Endothelial cell (in vitro differentiated cells): ENCODE results near the gene RHBDF2. TPM values are rescaled to one million over a fixed set of nuclear protein-coding genes. Genes with fewer than 3 reads are reported as not detected.

Experiments used
- DNase-seq: peaks from one replicate; pipeline ENCODE4 v3.0.0; 2021; ENCODE audit warnings: low spot score
- H3K27ac Mint-ChIP-seq: one replicate; pipeline ENCODE4 v1.8.0; 2021; ENCODE audit warnings: mixed read lengths, inconsistent platforms; ENCODE audit not compliant: unreplicated experiment
- H3K27me3 Mint-ChIP-seq: one replicate; pipeline ENCODE4 v1.8.0; 2021; ENCODE audit warnings: mild to moderate bottlenecking, moderate library complexity, mixed read lengths, inconsistent platforms; ENCODE audit not compliant: unreplicated experiment
- H3K36me3 Mint-ChIP-seq: one replicate; pipeline ENCODE4 v1.8.0; 2021; ENCODE audit warnings: mild to moderate bottlenecking, low read depth, mixed read lengths, inconsistent platforms; ENCODE audit not compliant: unreplicated experiment
- H3K4me1 Mint-ChIP-seq: one replicate; pipeline ENCODE4 v1.8.0; 2021; ENCODE audit warnings: mild to moderate bottlenecking, mixed read lengths, inconsistent platforms; ENCODE audit not compliant: unreplicated experiment
- H3K4me3 Mint-ChIP-seq: one replicate; pipeline ENCODE4 v1.8.0; 2021; ENCODE audit warnings: mild to moderate bottlenecking, mixed read lengths, inconsistent platforms; ENCODE audit not compliant: unreplicated experiment
- H3K9me3 Mint-ChIP-seq: one replicate; pipeline ENCODE4 v1.8.0; 2021; ENCODE audit warnings: mixed read lengths, inconsistent platforms; ENCODE audit not compliant: unreplicated experiment
- total RNA-seq: library from RNA; stranded (reverse); fragmentation: NEBNext Ultra II Directional; extraction: Animal tissue kit (Norgen Biotek cat#: 25700); gene quantifications from one replicate; pipeline ENCODE4 v1.2.1, GENCODE V29; 2021; ENCODE audit not compliant: unreplicated experiment
- TF ChIP-seq, protein P1 (sequence below): fragments of 200-600 bp; sonication (generic); IDR thresholded peaks from one replicate; pipeline ENCODE4 v1.5.0; 2021; ENCODE audit warnings: antibody characterized with exemption; ENCODE audit not compliant: unreplicated experiment

RHBDF2 gene
- total RNA-seq, 1 donor from 2014 or later, result 39.3 TPM

- peak overlapping the region; percentile 77 for H3K27ac Mint-ChIP-seq
These were observed 68.4 kb downstream of the RHBDF2 start for GRCh38 chr17:76432712-76433336.

DNA sequence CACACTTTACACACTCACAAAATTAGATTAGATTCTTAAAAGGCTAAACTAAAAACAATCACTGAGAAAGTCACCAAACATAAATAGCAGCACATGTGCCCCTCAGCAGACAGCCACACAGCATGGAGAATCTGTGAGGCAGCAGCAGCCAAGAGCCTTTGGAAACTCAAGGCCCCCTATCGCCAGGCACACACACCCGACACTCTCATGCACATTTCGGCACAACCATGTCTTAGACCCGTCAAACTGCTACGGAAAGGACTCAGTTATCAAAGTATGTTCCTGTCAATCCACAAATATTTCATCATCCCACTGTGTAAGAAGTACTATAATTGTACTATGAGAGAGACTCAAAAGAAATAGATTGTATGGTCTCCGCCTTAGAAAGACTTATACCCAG is 69.2 kb downstream of the RHBDF2 start:
- H3K36me3 Mint-ChIP-seq, result peaks cover 3% of the 10 kb centered on the region
- H3K4me3 Mint-ChIP-seq, result no peak overlapping the region
- TF ChIP-seq, protein P1, sequence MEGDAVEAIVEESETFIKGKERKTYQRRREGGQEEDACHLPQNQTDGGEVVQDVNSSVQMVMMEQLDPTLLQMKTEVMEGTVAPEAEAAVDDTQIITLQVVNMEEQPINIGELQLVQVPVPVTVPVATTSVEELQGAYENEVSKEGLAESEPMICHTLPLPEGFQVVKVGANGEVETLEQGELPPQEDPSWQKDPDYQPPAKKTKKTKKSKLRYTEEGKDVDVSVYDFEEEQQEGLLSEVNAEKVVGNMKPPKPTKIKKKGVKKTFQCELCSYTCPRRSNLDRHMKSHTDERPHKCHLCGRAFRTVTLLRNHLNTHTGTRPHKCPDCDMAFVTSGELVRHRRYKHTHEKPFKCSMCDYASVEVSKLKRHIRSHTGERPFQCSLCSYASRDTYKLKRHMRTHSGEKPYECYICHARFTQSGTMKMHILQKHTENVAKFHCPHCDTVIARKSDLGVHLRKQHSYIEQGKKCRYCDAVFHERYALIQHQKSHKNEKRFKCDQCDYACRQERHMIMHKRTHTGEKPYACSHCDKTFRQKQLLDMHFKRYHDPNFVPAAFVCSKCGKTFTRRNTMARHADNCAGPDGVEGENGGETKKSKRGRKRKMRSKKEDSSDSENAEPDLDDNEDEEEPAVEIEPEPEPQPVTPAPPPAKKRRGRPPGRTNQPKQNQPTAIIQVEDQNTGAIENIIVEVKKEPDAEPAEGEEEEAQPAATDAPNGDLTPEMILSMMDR, result no peak
- H3K4me1 Mint-ChIP-seq, result peaks cover 50% of the 10 kb centered on the region
- DNase-seq, result no peak
- no peak overlapping the region for H3K27ac Mint-ChIP-seq
- no peaks in the 10 kb centered on the region for H3K9me3 Mint-ChIP-seq
- H3K27me3 Mint-ChIP-seq, result no peaks in the 10 kb centered on the region

More at GRCh38 chr17:76432712-76433336, 68.4 kb downstream of the RHBDF2 start:
- Mint-ChIP-seq H3K4me1 (peaks cover 41% of the 10 kb centered on the region), H3K27me3 (no peaks in the 10 kb centered on the region), H3K4me3 (no peak overlapping the region), H3K9me3 (no peaks in the 10 kb centered on the region), H3K36me3 (peaks cover 3% of the 10 kb centered on the region)
- TF ChIP-seq, protein P1, result peak; percentile 68
- no peak for DNase-seq

DNA sequence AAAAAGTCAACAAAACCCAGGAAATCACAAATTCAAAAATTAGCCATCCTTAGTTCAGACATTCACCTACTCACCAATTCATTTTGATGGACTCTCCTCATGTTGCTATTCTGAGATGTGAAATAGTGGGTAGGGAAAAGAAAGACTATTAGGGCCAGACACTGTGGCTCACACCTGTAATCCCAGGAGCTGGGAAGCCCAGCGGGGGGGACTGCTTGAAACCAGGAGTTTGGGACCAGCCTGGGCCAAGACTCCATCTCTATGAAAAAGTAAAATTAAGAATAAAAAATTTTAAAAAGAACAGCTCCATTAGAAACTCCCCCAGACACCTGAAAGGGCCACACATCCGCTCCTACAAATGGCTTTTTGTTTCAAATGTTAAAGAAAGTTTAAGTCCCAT is 69.7 kb downstream of the RHBDF2 start:
- no peak for DNase-seq
- TF ChIP-seq, protein P1, result no peak
- no peaks in the 10 kb centered on the region for H3K9me3 Mint-ChIP-seq
- H3K36me3 Mint-ChIP-seq, result peaks cover 3% of the 10 kb centered on the region
- H3K4me1 Mint-ChIP-seq, result peaks cover 55% of the 10 kb centered on the region
- H3K27me3 Mint-ChIP-seq, result no peaks in the 10 kb centered on the region
- H3K4me3 Mint-ChIP-seq, result no peak overlapping the region
- no peak overlapping the region for H3K27ac Mint-ChIP-seq

DNA sequence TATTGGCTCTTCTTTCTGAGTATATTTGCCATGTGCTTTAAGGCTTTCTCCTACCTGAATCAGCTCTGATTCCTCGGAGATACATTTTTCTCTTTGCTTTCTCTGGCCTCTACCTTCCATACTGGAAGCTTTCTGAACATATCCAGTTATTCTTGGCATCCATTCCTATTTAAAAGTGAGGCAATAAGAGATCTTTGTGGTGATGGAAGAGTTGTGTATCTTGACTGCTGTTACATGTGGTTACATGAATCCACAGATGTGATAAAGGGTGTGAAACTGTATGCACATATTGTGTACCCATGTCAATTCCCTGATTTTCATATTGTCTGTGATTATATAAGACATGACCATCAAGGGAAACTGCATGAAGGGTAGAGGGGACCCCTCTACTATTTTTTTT is 72.7 kb downstream of the RHBDF2 start:
- Mint-ChIP-seq H3K4me1 (peaks cover 44% of the 10 kb centered on the region), H3K27me3 (no peaks in the 10 kb centered on the region), H3K9me3 (no peaks in the 10 kb centered on the region), H3K4me3 (no peak overlapping the region), H3K36me3 (peaks cover 3% of the 10 kb centered on the region), H3K27ac (no peak overlapping the region)
- TF ChIP-seq, protein P1, result no peak
- no peak for DNase-seq

- H3K36me3 Mint-ChIP-seq, result no peaks in the 10 kb centered on the region
- H3K4me1 Mint-ChIP-seq, result peaks cover 47% of the 10 kb centered on the region
- peak overlapping the region; percentile 49 for H3K4me3 Mint-ChIP-seq
- peaks cover 2% of the 10 kb centered on the region for H3K27me3 Mint-ChIP-seq
- no peaks in the 10 kb centered on the region for H3K9me3 Mint-ChIP-seq
- TF ChIP-seq, protein P1, result no peak
- DNase-seq, result no peak
- H3K27ac Mint-ChIP-seq, result peak overlapping the region; percentile 88
These were observed 73.6 kb downstream of the RHBDF2 start for GRCh38 chr17:76427501-76428231.
